Kidney (tissue), 14 donors: Measurements from ENCODE around the gene STAT1. TPM values are rescaled to one million over a fixed set of nuclear protein-coding genes. Genes with fewer than 3 reads are reported as not detected.

Experiments
- DNase-seq, 5 donors: peaks; one replicate each; pipeline ENCODE4 v3.0.0-alpha.2; 2013 to 2020
- FAIRE-seq: peaks from 2 replicates; lab custom pipeline; 2012; peaks lifted over from hg19 to GRCh38; lab: Jason Lieb, UNC
- H3K27ac ChIP-seq, 2 donors: one replicate each; pipeline ENCODE4 v1.7.0; 2013; ENCODE audit warnings: low read depth in 2 of 2, low read length in 2 of 2, inconsistent platforms in 1 of 2
- H3K27me3 ChIP-seq: one replicate; pipeline ENCODE4 v1.7.1; 2013; ENCODE audit warnings: low read length, inconsistent platforms; ENCODE audit not compliant: control insufficient read depth, insufficient read depth
- H3K36me3 ChIP-seq, 3 donors: one replicate each; pipeline versions ENCODE4 v1.7.0 to v1.7.1; 2013; ENCODE audit warnings: low read length in 3 of 3, control low read depth in 1 of 3, inconsistent platforms in 1 of 3; ENCODE audit not compliant: insufficient read depth in 3 of 3, control insufficient read depth in 2 of 3
- H3K4me1 ChIP-seq, 3 donors: one replicate each; pipeline versions ENCODE4 v1.7.0 to v1.7.1; 2013; ENCODE audit warnings: low read length in 3 of 3, inconsistent platforms in 1 of 3, low read depth in 1 of 3; ENCODE audit not compliant: control insufficient read depth in 2 of 3, insufficient read depth in 2 of 3
- H3K4me3 ChIP-seq, 3 donors: one replicate each; pipeline versions ENCODE4 v1.7.0 to v1.8.1; 2013; ENCODE audit warnings: low read length in 3 of 3, control low read depth in 1 of 3, inconsistent platforms in 1 of 3
- H3K9ac ChIP-seq, 3 donors: one replicate each; pipeline versions ENCODE4 v1.7.0 to v1.7.1; 2013; ENCODE audit warnings: low read length in 3 of 3, control low read depth in 1 of 3, inconsistent platforms in 1 of 3
- H3K9me3 ChIP-seq, 3 donors: one replicate each; pipeline versions ENCODE4 v1.7.0 to v1.7.1; 2013; ENCODE audit warnings: low read length in 3 of 3, control low read depth in 1 of 3, inconsistent platforms in 1 of 3; ENCODE audit not compliant: control insufficient read depth in 2 of 3, insufficient read depth in 1 of 3
- CTCF ChIP-seq: IDR thresholded peaks from 3 replicates; pipeline ENCODE4 v1.5.1; 2012; ENCODE audit warnings: mild to moderate bottlenecking, moderate library complexity, borderline replicate concordance; ENCODE audit not compliant: insufficient read depth; ENCODE audit errors: extremely low read depth
- intact Hi-C: fragments of 100-400 bp; cut with DNase I; formaldehyde crosslinking; loops from one replicate; pipeline ENCODE4 v1.11.1; 2022
- polyA plus RNA-seq: library from polyadenylated mRNA; stranded (reverse); fragments of 350-450 nt; fragmentation: Illumina TruSeq; extraction: RNeasy Lipid Tissue Mini Kit (QIAGEN cat#74804); gene quantifications from one replicate; pipeline ENCODE4 v1.2.3, GENCODE V29; 2014; ENCODE audit warnings: low read depth, low replicate concordance; ENCODE audit not compliant: insufficient read depth
- total RNA-seq: library from RNA; stranded (reverse); fragmentation: NEBNext Ultra II Directional; extraction: Animal tissue kit (Norgen Biotek cat#: 25700); gene quantifications from one replicate; pipeline ENCODE4 v1.2.1, GENCODE V29; 2021
- donor health status: control.
- donor health status: control.
- donor health status: control.
- donor health status: control.
- donor health status: control.
- donor health status: DM: yes; HTN: yes; CAD: no.
- donor health status: Normal renal cell carcinoma (clear cell type).

STAT1 gene
- total and polyA plus RNA-seq, 2 donors from 2014 or later = 37.5 to 121 TPM

- H3K9me3 ChIP-seq = no peaks in the 10 kb centered on the region
- H3K27ac ChIP-seq = no peak overlapping the region
- FAIRE-seq (no peak), DNase-seq (no peak)
- peaks cover 16 to 43% (median 39%) of the 10 kb centered on the region in 3 donors for H3K36me3 ChIP-seq
- H3K9ac ChIP-seq = no peak overlapping the region
- no peak for TF ChIP-seq CTCF
- H3K4me1 ChIP-seq = peaks cover 0 to 2% (median 0%) of the 10 kb centered on the region in 3 donors
- H3K4me3 ChIP-seq = no peak overlapping the region
- no peaks in the 10 kb centered on the region for H3K27me3 ChIP-seq
- intact Hi-C loops = no loop called here
Observed at GRCh38 chr2:190970160-190970559, 43.8 kb downstream of the STAT1 start.

- Histone ChIP-seq H3K4me1 (no peaks in the 10 kb centered on the region), H3K9me3 (no peaks in the 10 kb centered on the region), H3K27ac (no peak overlapping the region), H3K36me3 (peaks cover 14 to 44% (median 32%) of the 10 kb centered on the region in 3 donors), H3K27me3 (no peaks in the 10 kb centered on the region), H3K4me3 (no peak overlapping the region), H3K9ac (no peak overlapping the region)
- intact Hi-C loops = no loop called here
- no peak for TF ChIP-seq CTCF
- DNase-seq (no peak), FAIRE-seq (no peak)
Observed at GRCh38 chr2:190968522-190968921, 45.4 kb downstream of the STAT1 start.

DNA sequence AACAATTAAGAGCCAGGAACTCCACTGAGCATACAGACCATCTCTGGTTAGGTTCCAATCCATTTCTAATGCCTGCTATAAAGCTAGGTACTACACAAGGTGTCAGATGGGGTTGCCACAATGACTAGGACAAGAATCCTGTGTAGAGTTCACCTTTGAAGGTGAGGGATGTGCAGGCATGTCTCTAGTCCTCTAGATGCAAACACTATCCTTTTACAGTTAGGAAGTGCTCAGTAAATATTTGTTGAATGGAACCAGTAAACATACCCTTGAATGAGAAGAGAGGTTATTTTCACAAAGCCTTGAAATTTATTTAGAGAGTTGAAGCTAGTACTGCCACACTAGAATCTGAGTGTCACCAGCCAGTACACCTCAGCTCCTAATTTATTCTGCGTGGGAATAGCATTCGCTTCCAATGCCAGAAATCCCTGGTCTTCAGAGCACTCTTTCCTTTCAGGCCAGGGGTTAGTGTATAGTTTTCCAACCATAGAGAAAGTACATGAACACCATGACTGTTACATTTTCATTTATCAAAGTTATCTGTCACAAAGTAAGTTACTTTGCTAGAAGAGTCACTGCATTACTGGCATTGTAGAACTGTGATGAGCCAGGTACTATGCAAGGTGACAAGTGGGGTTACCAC lies 48.3 kb downstream of the STAT1 start:
- H3K27ac ChIP-seq = no peak overlapping the region
- intact Hi-C loops = no loop called here
- no peak for TF ChIP-seq CTCF
- DNase-seq (no peak), FAIRE-seq (no peak)
- H3K9me3 ChIP-seq = no peaks in the 10 kb centered on the region
- no peak overlapping the region for H3K4me3 ChIP-seq
- H3K9ac ChIP-seq = no peak overlapping the region
- peaks cover 10 to 42% (median 30%) of the 10 kb centered on the region in 3 donors for H3K36me3 ChIP-seq
- H3K27me3 ChIP-seq = no peaks in the 10 kb centered on the region
- H3K4me1 ChIP-seq = no peaks in the 10 kb centered on the region
